H1 (cell line): ENCODE data around the gene RPL37A. TPM values are rescaled to one million over a fixed set of nuclear protein-coding genes. Genes with fewer than 3 reads are reported as not detected.

Experiments used
- CTCF ChIA-PET: fragments of 300-600 bp; sonication (Branson Sonifier 250); formaldehyde crosslinking; loops from one replicate; lab custom pipeline; 2021; ENCODE audit not compliant: partially characterized antibody; lab: Charles Lee
- POLR2A ChIA-PET: fragments of 300-600 bp; sonication (Branson Sonifier 250); formaldehyde crosslinking; loops from one replicate; lab custom pipeline; 2021; ENCODE audit warnings: inconsistent platforms; ENCODE audit not compliant: partially characterized antibody; lab: Charles Lee
- DNase-seq, 2 experiments: peaks; one replicate each; pipeline versions ENCODE4 v3.0.0 to v3.0.0-alpha.2; 2010 to 2022; ENCODE audit warnings: low spot score in 2 of 2, low read depth in 1 of 2, mixed read lengths in 1 of 2
- FAIRE-seq: peaks from 2 replicates; lab custom pipeline; 2011; peaks lifted over from hg19 to GRCh38; lab: Jason Lieb, UNC
- H2AFZ ChIP-seq: 2 replicates; pipeline ENCODE4 v1.8.1; 2012; ENCODE audit warnings: low read length, inconsistent platforms
- H2AK5ac ChIP-seq: 2 replicates; pipeline ENCODE4 v1.6.1; 2013; ENCODE audit warnings: low read depth, low read length
- H2BK120ac ChIP-seq: replicated peaks from 2 replicates; pipeline ENCODE3; 2013; ENCODE audit warnings: low read depth, low read length, inconsistent platforms
- H2BK12ac ChIP-seq: 2 replicates; pipeline ENCODE4 v1.6.1; 2013; ENCODE audit warnings: low read depth, low read length
- H2BK15ac ChIP-seq: 2 replicates; pipeline ENCODE4 v1.6.1; 2013; ENCODE audit warnings: low read length
- H2BK20ac ChIP-seq: 2 replicates; pipeline ENCODE4 v1.6.1; 2013; ENCODE audit warnings: low read length
- H2BK5ac ChIP-seq: 2 replicates; pipeline ENCODE4 v1.6.1; 2013; ENCODE audit warnings: low read depth, low read length
- H3K14ac ChIP-seq: 2 replicates; pipeline ENCODE4 v1.6.1; 2013; ENCODE audit warnings: inconsistent platforms; ENCODE audit not compliant: insufficient read length
- H3K18ac ChIP-seq: 2 replicates; pipeline ENCODE4 v1.6.1; 2013; ENCODE audit warnings: low read length; ENCODE audit errors: extremely low read depth
- H3K23ac ChIP-seq: 2 replicates; pipeline ENCODE4 v1.6.1; 2013; ENCODE audit warnings: inconsistent platforms; ENCODE audit not compliant: insufficient read length
- H3K23me2 ChIP-seq: 2 replicates; pipeline ENCODE4 v1.6.1; 2013; ENCODE audit warnings: low read depth, low read length
- H3K27ac ChIP-seq: 2 replicates; pipeline ENCODE4 v1.6.1; 2011; ENCODE audit warnings: low read depth, low read length, inconsistent platforms
- H3K27me3 ChIP-seq, 4 experiments: replicated peaks in 1 of 4; 1 replicate in 1 of 4; 2 replicates in 3 of 4; pipeline versions ENCODE4 v1.6.1 to v1.8.1; 2011 to 2013; ENCODE audit warnings: low read length in 3 of 4, mild to moderate bottlenecking in 3 of 4, inconsistent platforms in 2 of 4, mixed read lengths in 2 of 4, moderate library complexity in 1 of 4; ENCODE audit not compliant: control insufficient read depth in 3 of 4, insufficient read depth in 3 of 4; ENCODE audit errors: extremely low read depth in 1 of 4
- H3K36me3 ChIP-seq, 4 experiments: 2 replicates each; pipeline versions ENCODE4 v1.6.1 to v1.8.1; 2011 to 2013; ENCODE audit warnings: mild to moderate bottlenecking in 4 of 4, low read length in 3 of 4, moderate library complexity in 2 of 4, control low read depth in 1 of 4, inconsistent platforms in 1 of 4; ENCODE audit not compliant: insufficient read depth in 4 of 4, control insufficient read depth in 2 of 4
- H3K4ac ChIP-seq: replicated peaks from 2 replicates; pipeline ENCODE3; 2013; ENCODE audit warnings: low read length, low read depth, mixed read lengths, inconsistent platforms; ENCODE audit not compliant: insufficient read length
- H3K4me1 ChIP-seq, 4 experiments: replicated peaks in 1 of 4; 1 replicate in 1 of 4; 2 replicates in 3 of 4; pipeline versions ENCODE4 v1.6.1 to v1.8.1; 2011 to 2013; ENCODE audit warnings: low read length in 3 of 4, inconsistent platforms in 2 of 4, mixed read lengths in 1 of 4; ENCODE audit not compliant: insufficient read depth in 4 of 4, control insufficient read depth in 3 of 4
- H3K4me2 ChIP-seq, 2 experiments: 2 replicates each; pipeline versions ENCODE4 v1.6.1 to v1.8.1; 2011 to 2013; ENCODE audit warnings: low read depth in 2 of 2, low read length in 2 of 2, control low read depth in 1 of 2, inconsistent platforms in 1 of 2, mild to moderate bottlenecking in 1 of 2; ENCODE audit not compliant: insufficient read depth in 1 of 2
- H3K4me3 ChIP-seq, 4 experiments: fragments of 200-600, 300-600 bp in 1 of 4; sonication (generic), shearing (Covaris generic), sonication (Bioruptor Twin) in 1 of 4; 2 replicates each; pipeline versions ENCODE4 v1.5.1 to v1.8.1; 2011 to 2016; ENCODE audit warnings: low read length in 4 of 4, low read depth in 3 of 4, control low read depth in 2 of 4, inconsistent platforms in 2 of 4, mild to moderate bottlenecking in 2 of 4, mixed read lengths in 1 of 4, moderate library complexity in 1 of 4; ENCODE audit not compliant: insufficient read depth in 2 of 4; ENCODE audit errors: extremely low read depth in 1 of 4
- H3K56ac ChIP-seq: replicated peaks from 2 replicates; pipeline ENCODE3; 2013; ENCODE audit warnings: low read depth, mild to moderate bottlenecking, mixed read lengths, low read length, inconsistent platforms; ENCODE audit not compliant: insufficient read length
- H3K79me1 ChIP-seq: 2 replicates; pipeline ENCODE4 v1.6.1; 2013; ENCODE audit warnings: low read depth, low read length, control low read depth
- H3K79me2 ChIP-seq, 2 experiments: 2 replicates each; pipeline versions ENCODE4 v1.6.1 to v1.8.1; 2012 to 2013; ENCODE audit warnings: low read length in 2 of 2, mild to moderate bottlenecking in 2 of 2, inconsistent platforms in 1 of 2; ENCODE audit not compliant: insufficient read depth in 2 of 2, control insufficient read depth in 1 of 2
- H3K9ac ChIP-seq, 4 experiments: replicated peaks in 1 of 4; 1 replicate in 1 of 4; 2 replicates in 3 of 4; pipeline versions ENCODE4 v1.6.1 to v1.8.1; 2011 to 2013; ENCODE audit warnings: low read depth in 3 of 4, low read length in 3 of 4, control low read depth in 2 of 4, mild to moderate bottlenecking in 2 of 4, moderate library complexity in 2 of 4, inconsistent platforms in 1 of 4; ENCODE audit errors: extremely low read depth in 1 of 4
- H3K9me3 ChIP-seq, 2 experiments: 2 replicates each; pipeline versions ENCODE4 v1.6.1 to v1.8.1; 2012 to 2013; ENCODE audit warnings: mild to moderate bottlenecking in 2 of 2, moderate library complexity in 2 of 2, control low read depth in 1 of 2, inconsistent platforms in 1 of 2, low read depth in 1 of 2, low read length in 1 of 2, mixed read lengths in 1 of 2; ENCODE audit not compliant: insufficient read depth in 2 of 2
- H4K20me1 ChIP-seq, 2 experiments: replicated peaks in 1 of 2; 2 replicates each; pipeline versions ENCODE3 to v1.8.1; 2011 to 2013; ENCODE audit warnings: inconsistent platforms in 2 of 2, low read length in 2 of 2, mild to moderate bottlenecking in 1 of 2; ENCODE audit not compliant: insufficient read depth in 2 of 2, control insufficient read depth in 1 of 2
- H4K5ac ChIP-seq: 2 replicates; pipeline ENCODE4 v1.6.1; 2013; ENCODE audit warnings: low read length, low read depth, mixed read lengths, inconsistent platforms; ENCODE audit not compliant: insufficient read length
- H4K8ac ChIP-seq: 2 replicates; pipeline ENCODE4 v1.8.0; 2013; ENCODE audit warnings: mild to moderate bottlenecking, moderate library complexity, low read length, inconsistent platforms; ENCODE audit not compliant: insufficient read depth; ENCODE audit errors: extremely low read depth
- H4K91ac ChIP-seq: replicated peaks from 2 replicates; pipeline ENCODE3; 2013; ENCODE audit warnings: low read length, mixed read lengths, inconsistent platforms; ENCODE audit not compliant: insufficient read length
- CTCF ChIP-seq, 3 experiments: IDR thresholded peaks; 1 replicate in 2 of 3; 2 replicates in 1 of 3; pipeline versions ENCODE4 v1.5.1 to v1.6.1; 2011; ENCODE audit warnings: low read length in 3 of 3, mild to moderate bottlenecking in 3 of 3, inconsistent platforms in 2 of 3, low read depth in 1 of 3, moderate library complexity in 1 of 3; ENCODE audit not compliant: insufficient read depth in 1 of 3; ENCODE audit errors: control extremely low read depth in 1 of 3
- EP300 ChIP-seq, 2 experiments: IDR thresholded peaks; 1 replicate in 1 of 2; 2 replicates in 1 of 2; pipeline ENCODE4 v1.6.1; 2011 to 2012; ENCODE audit warnings: low read depth in 2 of 2, low read length in 2 of 2, mild to moderate bottlenecking in 2 of 2, borderline replicate concordance in 1 of 2, inconsistent platforms in 1 of 2, moderate library complexity in 1 of 2
- KDM5A ChIP-seq: fragments of 200-600 bp; IDR thresholded peaks from 2 replicates; pipeline ENCODE4 v1.7.1; 2012; ENCODE audit warnings: mild to moderate bottlenecking, low read length, inconsistent platforms, mixed read lengths
- SAP30 ChIP-seq: fragments of 300-600 bp; sonication (generic); IDR thresholded peaks from 2 replicates; pipeline ENCODE4 v1.7.1; 2012; ENCODE audit warnings: low read length, moderate library complexity, mild to moderate bottlenecking, inconsistent platforms; ENCODE audit not compliant: insufficient read depth, insufficient replicate concordance
- SIRT6 ChIP-seq: IDR thresholded peaks from one replicate; pipeline ENCODE4 v1.7.1; 2012; ENCODE audit warnings: low read length, inconsistent platforms
- SRF ChIP-seq: IDR thresholded peaks from 2 replicates; pipeline ENCODE4 v1.6.1; 2011; ENCODE audit warnings: mild to moderate bottlenecking, low read depth, low read length, moderate library complexity
- USF2 ChIP-seq: IDR thresholded peaks from 2 replicates; pipeline ENCODE4 v1.6.1; 2011; ENCODE audit warnings: low read length, improper control_type of control experiment
- ZNF274 ChIP-seq: IDR thresholded peaks from 2 replicates; pipeline ENCODE4 v1.7.0; 2012; ENCODE audit warnings: low read length, borderline replicate concordance; ENCODE audit errors: extremely low read depth
- WGBS, 2 experiments: shearing (Covaris generic) in 1 of 2; methylation state at CpG; one replicate each; pipeline versions ENCODE4 v1.1.6 to v1.1.7; 2013 to 2015; ENCODE audit warnings: low lambda C conversion rate in 2 of 2, mixed read lengths in 2 of 2, inconsistent platforms in 1 of 2, low coverage in 1 of 2, missing lambda C conversion rate in 1 of 2; ENCODE audit not compliant: insufficient replicate concordance in 2 of 2, insufficient coverage in 1 of 2, insufficient read length in 1 of 2; ENCODE audit errors: extremely low coverage in 1 of 2, missing lambda C conversion rate in 1 of 2; 5-methylcytosine and 5-hydroxymethylcytosine counted together
- polyA plus RNA-seq, 7 experiments: library from polyadenylated mRNA; depleted of rRNA in 3 of 7; stranded (reverse) in 5 of 7; unstranded in 2 of 7; fragments of >200 nt in 5 of 7; fragments of 200-250 nt in 2 of 7; gene quantifications; 1 replicate in 5 of 7; 2 replicates in 1 of 7; 4 replicates in 1 of 7; pipeline versions ENCODE4 v1.2.1 to v1.2.3, GENCODE V29; 2011 to 2013; ENCODE audit warnings: missing spikeins in 2 of 7, mixed read lengths in 2 of 7
- total RNA-seq: library from RNA; stranded (reverse); fragmentation: NEBNext Ultra II Directional; extraction: Animal tissue kit (Norgen Biotek cat#: 25700); gene quantifications from 2 replicates; pipeline ENCODE4 v1.2.1, GENCODE V29; 2021

Gene RPL37A
- total and polyA plus RNA-seq, 2 of the 8 experiments (the other 6 are each of a cell fraction or from before 2014, with no cell fraction given) = 1,737 to 3,180 TPM

GRCh38 chr2:216498070-216498378 lies 620 bp upstream of the RPL37A start:
- Histone ChIP-seq H3K27ac (peak overlapping the region; percentile 40; the same call in 1 of the 2 replicates), H3K56ac (peak overlapping the region; percentile 49), H4K8ac (peak overlapping the region; percentile 86; the same call in 1 of the 2 replicates), H3K4ac (peak overlapping the region; percentile 79), H3K4me3 (peak overlapping the region; percentile 86 to 97 (median 92)), H2AK5ac (peak overlapping the region; percentile 31; the same call in 1 of the 2 replicates), H2BK15ac (peak overlapping the region; percentile 63; the same call in 1 of the 2 replicates), H3K23me2 (peaks cover 10% of the 10 kb centered on the region), H2BK20ac (no peak overlapping the region), H4K5ac (peak overlapping the region; percentile 51), H2BK120ac (no peak overlapping the region), H3K9ac (peak overlapping the region in 2 of 4 experiments; percentile 85 to 94; a peak in 6 of 7 replicates), H3K79me2 (peaks cover 16 to 46% of the 10 kb centered on the region in 2 experiments), H3K79me1 (0 out of 2 replicates have a peak, but pooled peaks cover 5% of the 10 kb centered on the region), H2BK5ac (peak overlapping the region; percentile 96), H3K9me3 (no peaks in the 10 kb centered on the region), H3K36me3 (peaks cover 27 to 39% (median 37%) of the 10 kb centered on the region in 4 experiments), H3K23ac (no peak overlapping the region), H4K91ac (peak overlapping the region; percentile 70), H3K18ac (peak overlapping the region; percentile 72; the same call in 1 of the 2 replicates), H3K27me3 (no peaks in the 10 kb centered on the region), H2BK12ac (peak overlapping the region; percentile 11; the same call in 1 of the 2 replicates), H3K4me2 (peak overlapping the region; percentile 75 to 100), H2AFZ (peak overlapping the region; percentile 90), H3K4me1 (peaks cover 2 to 12% (median 4%) of the 10 kb centered on the region in 4 experiments; a peak in 6 of 7 replicates), H3K14ac (no peak overlapping the region), H4K20me1 (peaks cover 5 to 11% of the 10 kb centered on the region in 2 experiments)
- CTCF ChIA-PET = interaction anchor here (0.6 to 2.4 kb wide), 5 partner anchors 10 to 275 kb away, joined by 3 to 9 read pairs (median 5); no protein-coding TSS in a partner anchor
- 60% methylated on average over 6 of the region's 6 CpGs; no CpG with 5 or more reads in 1 of the 2 experiments for WGBS, 2 experiments
- no peak for FAIRE-seq
- no peak for DNase-seq
- POLR2A ChIA-PET = interaction anchor here (0.6 to 7.2 kb wide), 60 partner anchors 11 to 608 kb away, joined by 3 to 65 read pairs (median 4); partner anchors contain the start of genes IGFBP2, MARCHF4, SMARCAL1 and XRCC5
- TF ChIP-seq KDM5A (no peak), SAP30 (no peak), EP300 (IDR thresholded peaks at IDR 0.05; ENCODE audit: borderline replicate concordance in 1 of 2, low read depth in 2 of 2, low read length in 2 of 2) (no peak), SRF (no peak), SIRT6 (no peak), CTCF (IDR thresholded peaks at IDR 0.05; ENCODE audit: control extremely low read depth in 1 of 3, insufficient read depth in 1 of 3, low read depth in 1 of 3, low read length in 3 of 3) (no peak), ZNF274 (no peak), USF2 (no peak)
